Activated naive CD8-positive, alpha-beta T cell treated with anti-CD3 and anti-CD28 coated beads, Interleukin-2, amount 50 U/mL, for 24 hours (primary cell): Measurements from ENCODE around the gene HCN2.
A peak's percentile ranks its signal among the peaks of the same experiment; 100 is the strongest.
"Not testable (repeated sequence)": the region's sequence is repeated elsewhere in the genome, so short reads cannot be mapped to it uniquely, and the experiment has no call there.

Experiments
- ATAC-seq: fragments of 150-1000 bp; cut with Tn5 transposase; one replicate; pipeline ENCODE4 v1.10.0; 2021
- DNase-seq: peaks from one replicate; pipeline ENCODE4 v3.0.0; 2021
- H3K27ac Mint-ChIP-seq: one replicate; pipeline ENCODE4 v1.8.0; 2021; ENCODE audit warnings: mild to moderate bottlenecking, mixed read lengths
- H3K27me3 Mint-ChIP-seq: one replicate; pipeline ENCODE4 v1.8.0; 2021; ENCODE audit warnings: mixed read lengths
- H3K36me3 Mint-ChIP-seq: one replicate; pipeline ENCODE4 v1.8.0; 2021; ENCODE audit warnings: low read depth, mixed read lengths
- H3K4me1 Mint-ChIP-seq: one replicate; pipeline ENCODE4 v1.8.0; 2021; ENCODE audit warnings: mixed read lengths
- H3K4me3 Mint-ChIP-seq: one replicate; pipeline ENCODE4 v1.8.0; 2021; ENCODE audit warnings: mild to moderate bottlenecking, moderate library complexity, mixed read lengths
- H3K9me3 Mint-ChIP-seq: one replicate; pipeline ENCODE4 v1.8.0; 2021; ENCODE audit warnings: mixed read lengths

Gene HCN2

DNA sequence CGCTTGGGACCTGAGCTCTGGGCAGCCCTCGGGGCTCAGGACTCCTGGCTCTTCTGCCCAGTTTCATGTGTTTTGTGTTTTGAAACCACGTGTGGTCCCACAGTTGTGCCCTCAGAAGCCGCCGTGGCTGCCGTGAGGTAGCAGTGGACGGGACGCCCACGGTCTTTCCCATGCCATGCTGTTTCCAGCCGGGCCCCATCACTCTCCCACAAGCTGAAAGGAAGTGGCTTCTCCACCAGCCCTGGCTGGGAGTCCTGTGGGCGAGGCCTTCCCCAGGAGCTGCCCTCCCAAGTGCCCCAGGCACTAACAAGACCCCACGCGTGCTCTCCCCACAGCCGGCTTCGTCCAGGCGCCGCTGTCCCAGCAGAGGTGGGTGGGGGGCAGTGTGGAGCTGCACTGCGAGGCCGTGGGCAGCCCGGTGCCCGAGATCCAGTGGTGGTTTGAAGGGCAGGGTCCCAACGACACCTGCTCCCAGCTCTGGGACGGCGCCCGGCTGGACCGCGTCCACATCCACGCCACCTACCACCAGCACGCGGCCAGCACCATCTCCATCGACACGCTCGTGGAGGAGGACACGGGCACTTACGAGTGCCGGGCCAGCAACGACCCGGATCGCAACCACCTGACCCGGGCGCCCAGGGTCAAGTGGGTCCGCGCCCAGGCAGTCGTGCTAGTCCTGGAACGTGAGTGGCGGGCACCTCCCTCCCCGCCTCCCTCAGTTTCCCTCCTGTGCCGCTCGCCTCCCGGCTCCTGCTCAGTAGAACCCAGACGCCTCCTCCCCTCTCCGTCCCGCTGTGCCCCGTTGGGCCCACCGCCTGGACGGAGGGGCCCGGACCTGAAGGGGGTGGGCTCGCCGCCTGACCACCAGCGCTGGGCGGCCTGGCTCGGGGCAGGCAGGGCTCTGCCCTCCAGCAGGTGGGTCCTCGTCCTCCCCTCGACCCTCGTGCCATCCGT, 12.0 kb upstream of the HCN2 start:
- Mint-ChIP-seq H3K9me3 (no peaks in the 10 kb centered on the region), H3K4me3 (no peak overlapping the region), H3K27ac (no peak overlapping the region), H3K27me3 (no peaks in the 10 kb centered on the region), H3K36me3 (peaks cover 10% of the 10 kb centered on the region), H3K4me1 (peaks cover 28% of the 10 kb centered on the region)
- no peak for DNase-seq
- ATAC-seq: no peak

GRCh38 chr19:579111-579841, 10.4 kb upstream of the HCN2 start:
- H3K4me3 Mint-ChIP-seq: no peak overlapping the region
- no peaks in the 10 kb centered on the region for H3K9me3 Mint-ChIP-seq
- H3K27ac Mint-ChIP-seq: no peak overlapping the region
- ATAC-seq (no peak), DNase-seq (no peak)
- H3K27me3 Mint-ChIP-seq: no peaks in the 10 kb centered on the region
- peaks cover 10% of the 10 kb centered on the region for H3K36me3 Mint-ChIP-seq
- peaks cover 24% of the 10 kb centered on the region for H3K4me1 Mint-ChIP-seq

- Mint-ChIP-seq H3K27me3 (no peaks in the 10 kb centered on the region), H3K9me3 (no peaks in the 10 kb centered on the region), H3K27ac (no peak overlapping the region), H3K4me1 (peaks cover 19% of the 10 kb centered on the region), H3K4me3 (no peak overlapping the region), H3K36me3 (peaks cover 9% of the 10 kb centered on the region)
- DNase-seq: no peak
- no peak for ATAC-seq
Measured at GRCh38 chr19:579842-580155, 9.9 kb upstream of the HCN2 start.

- peaks cover 9% of the 10 kb centered on the region for H3K36me3 Mint-ChIP-seq
- DNase-seq (no peak), ATAC-seq (no peak)
- no peak overlapping the region for H3K4me3 Mint-ChIP-seq
- peaks cover 14% of the 10 kb centered on the region for H3K4me1 Mint-ChIP-seq
- H3K9me3 Mint-ChIP-seq: no peaks in the 10 kb centered on the region
- no peaks in the 10 kb centered on the region for H3K27me3 Mint-ChIP-seq
- H3K27ac Mint-ChIP-seq: no peak overlapping the region
Measured at GRCh38 chr19:580274-580835, 9.3 kb upstream of the HCN2 start.

DNA sequence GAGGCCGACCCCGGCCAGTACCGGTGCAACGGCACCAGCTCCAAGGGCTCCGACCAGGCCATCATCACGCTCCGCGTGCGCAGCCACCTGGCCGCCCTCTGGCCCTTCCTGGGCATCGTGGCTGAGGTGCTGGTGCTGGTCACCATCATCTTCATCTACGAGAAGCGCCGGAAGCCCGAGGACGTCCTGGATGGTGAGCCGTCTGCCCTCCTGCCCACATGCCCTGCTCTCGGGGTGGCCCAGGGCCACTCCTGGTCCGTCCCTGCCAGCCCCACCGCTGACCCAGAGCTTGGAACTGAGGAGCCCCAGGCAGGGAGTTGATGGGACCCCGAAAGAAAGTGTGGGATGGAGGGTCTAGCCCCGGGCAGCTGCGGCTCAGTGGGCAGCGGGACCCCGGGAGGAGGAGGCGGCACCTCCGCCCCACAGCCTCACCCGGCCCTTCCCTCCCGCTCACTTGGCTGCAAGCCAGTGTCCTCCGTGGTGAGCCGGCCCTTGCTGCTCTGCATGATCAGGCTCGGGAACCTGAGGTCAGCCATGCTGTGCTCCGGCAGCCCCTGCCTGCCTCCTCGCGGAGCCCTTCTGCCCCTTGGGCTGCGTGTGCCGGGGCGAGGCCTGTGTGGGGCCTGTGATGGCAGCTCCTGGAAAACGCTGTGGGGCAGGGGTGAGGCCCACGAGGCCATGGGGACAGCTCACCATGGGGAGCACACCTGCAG, 8.1 kb upstream of the HCN2 start:
- H3K27ac Mint-ChIP-seq: no peak overlapping the region
- H3K27me3 Mint-ChIP-seq: peaks cover 8% of the 10 kb centered on the region
- ATAC-seq (no peak), DNase-seq (no peak)
- H3K9me3 Mint-ChIP-seq: no peaks in the 10 kb centered on the region
- H3K4me3 Mint-ChIP-seq: no peak overlapping the region
- peaks cover 12% of the 10 kb centered on the region for H3K4me1 Mint-ChIP-seq
- peaks cover 9% of the 10 kb centered on the region for H3K36me3 Mint-ChIP-seq

DNA sequence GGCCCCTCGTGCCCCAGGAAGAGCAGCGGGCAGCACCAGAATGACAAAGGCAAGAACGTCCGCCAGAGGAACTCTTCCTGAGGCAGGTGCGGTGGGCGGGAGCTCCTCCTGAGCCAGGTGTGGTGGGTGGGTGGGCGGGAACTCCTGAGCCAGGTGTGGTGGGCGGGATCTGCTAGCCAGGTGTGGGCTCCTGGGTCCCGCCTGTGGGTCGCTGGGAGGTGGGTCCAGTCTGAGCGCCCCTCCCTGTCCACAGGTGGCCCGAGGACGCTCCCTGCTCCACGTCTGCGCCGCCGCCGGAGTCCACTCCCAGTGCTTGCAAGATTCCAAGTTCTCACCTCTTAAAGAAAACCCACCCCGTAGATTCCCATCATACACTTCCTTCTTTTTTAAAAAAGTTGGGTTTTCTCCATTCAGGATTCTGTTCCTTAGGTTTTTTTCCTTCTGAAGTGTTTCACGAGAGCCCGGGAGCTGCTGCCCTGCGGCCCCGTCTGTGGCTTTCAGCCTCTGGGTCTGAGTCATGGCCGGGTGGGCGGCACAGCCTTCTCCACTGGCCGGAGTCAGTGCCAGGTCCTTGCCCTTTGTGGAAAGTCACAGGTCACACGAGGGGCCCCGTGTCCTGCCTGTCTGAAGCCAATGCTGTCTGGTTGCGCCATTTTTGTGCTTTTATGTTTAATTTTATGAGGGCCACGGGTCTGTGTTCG, 7.0 kb upstream of the HCN2 start:
- Mint-ChIP-seq H3K9me3 (no peaks in the 10 kb centered on the region), H3K36me3 (peaks cover 9% of the 10 kb centered on the region)
- no peak for DNase-seq

DNA sequence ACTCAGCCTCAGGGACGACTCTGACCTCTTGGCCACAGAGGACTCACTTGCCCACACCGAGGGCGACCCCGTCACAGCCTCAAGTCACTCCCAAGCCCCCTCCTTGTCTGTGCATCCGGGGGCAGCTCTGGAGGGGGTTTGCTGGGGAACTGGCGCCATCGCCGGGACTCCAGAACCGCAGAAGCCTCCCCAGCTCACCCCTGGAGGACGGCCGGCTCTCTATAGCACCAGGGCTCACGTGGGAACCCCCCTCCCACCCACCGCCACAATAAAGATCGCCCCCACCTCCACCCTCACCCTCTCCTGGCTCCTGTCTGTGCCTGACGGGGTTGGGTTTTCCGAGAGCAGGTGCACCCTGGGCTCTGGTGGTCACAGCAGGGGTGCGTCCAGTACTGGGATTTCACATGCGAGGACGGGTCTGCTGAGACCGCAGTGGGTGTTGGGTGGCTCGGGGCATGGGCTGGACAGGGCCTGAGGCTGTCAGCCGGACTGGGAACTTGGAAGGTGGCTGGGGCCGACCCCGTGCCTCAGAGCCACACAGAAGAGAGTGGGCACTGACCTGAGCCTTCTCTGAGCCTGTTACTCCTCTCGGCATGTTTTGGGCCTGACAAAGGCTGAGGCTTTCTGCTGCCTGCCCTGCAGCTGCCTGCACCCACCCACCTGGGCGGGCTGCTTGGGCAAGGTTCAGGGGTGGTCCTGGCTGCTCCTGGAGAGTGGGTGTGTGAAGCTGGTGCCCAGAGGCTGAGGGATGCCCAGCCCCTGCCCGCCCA, 6.3 kb upstream of the HCN2 start:
- no peak for DNase-seq
- Mint-ChIP-seq H3K4me3 (no peak overlapping the region), H3K27ac (no peak overlapping the region), H3K27me3 (peaks cover 12% of the 10 kb centered on the region), H3K36me3 (peaks cover 9% of the 10 kb centered on the region), H3K4me1 (peaks cover 7% of the 10 kb centered on the region), H3K9me3 (no peaks in the 10 kb centered on the region)
- ATAC-seq: no peak

More for the DNA sequence above, 7.0 kb upstream of the HCN2 start:
- H3K27me3 Mint-ChIP-seq: peaks cover 8% of the 10 kb centered on the region
- peaks cover 6% of the 10 kb centered on the region for H3K4me1 Mint-ChIP-seq
- H3K4me3 Mint-ChIP-seq: no peak overlapping the region
- H3K27ac Mint-ChIP-seq: no peak overlapping the region
- no peak for ATAC-seq

- Mint-ChIP-seq H3K27me3 (peaks cover 16% of the 10 kb centered on the region), H3K27ac (no peak overlapping the region), H3K36me3 (peaks cover 9% of the 10 kb centered on the region), H3K4me1 (peaks cover 9% of the 10 kb centered on the region), H3K9me3 (no peaks in the 10 kb centered on the region), H3K4me3 (no peak overlapping the region)
- ATAC-seq: no peak
- no peak for DNase-seq
Measured at GRCh38 chr19:583968-584239, 5.8 kb upstream of the HCN2 start.

- peaks cover 19% of the 10 kb centered on the region for H3K27me3 Mint-ChIP-seq
- DNase-seq (peak; percentile 76), ATAC-seq (peak; percentile 67)
- H3K4me3 Mint-ChIP-seq: no peak overlapping the region
- H3K36me3 Mint-ChIP-seq: peaks cover 9% of the 10 kb centered on the region
- no peak overlapping the region for H3K27ac Mint-ChIP-seq
- H3K4me1 Mint-ChIP-seq: peaks cover 9% of the 10 kb centered on the region
- no peaks in the 10 kb centered on the region for H3K9me3 Mint-ChIP-seq
Measured at GRCh38 chr19:584240-585001, 5.3 kb upstream of the HCN2 start.

DNA sequence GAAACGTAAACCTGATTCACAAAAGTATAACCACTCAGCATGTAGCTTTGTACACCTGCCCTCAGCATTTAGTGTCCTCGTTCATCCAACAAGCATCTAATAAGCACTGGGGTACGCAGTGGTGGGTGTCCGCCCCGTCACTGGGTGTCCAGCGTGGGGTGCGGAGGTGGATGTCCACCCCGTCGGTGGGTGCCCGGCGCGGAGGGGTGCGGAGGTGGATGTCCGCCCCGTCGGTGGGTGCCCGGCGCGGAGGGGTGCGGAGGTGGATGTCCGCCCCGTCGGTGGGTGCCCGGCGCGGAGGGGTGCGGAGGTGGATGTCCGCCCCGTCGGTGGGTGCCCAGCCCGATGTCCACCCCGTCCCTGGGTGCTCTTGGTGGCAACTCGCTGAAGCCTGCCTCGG, 4.5 kb upstream of the HCN2 start:
- H3K27ac Mint-ChIP-seq, H3K4me3 Mint-ChIP-seq, H3K36me3 Mint-ChIP-seq, H3K9me3 Mint-ChIP-seq, ATAC-seq, H3K4me1 Mint-ChIP-seq, DNase-seq: not testable (repeated sequence)
- H3K27me3 Mint-ChIP-seq: peaks cover 19% of the 10 kb centered on the region

DNA sequence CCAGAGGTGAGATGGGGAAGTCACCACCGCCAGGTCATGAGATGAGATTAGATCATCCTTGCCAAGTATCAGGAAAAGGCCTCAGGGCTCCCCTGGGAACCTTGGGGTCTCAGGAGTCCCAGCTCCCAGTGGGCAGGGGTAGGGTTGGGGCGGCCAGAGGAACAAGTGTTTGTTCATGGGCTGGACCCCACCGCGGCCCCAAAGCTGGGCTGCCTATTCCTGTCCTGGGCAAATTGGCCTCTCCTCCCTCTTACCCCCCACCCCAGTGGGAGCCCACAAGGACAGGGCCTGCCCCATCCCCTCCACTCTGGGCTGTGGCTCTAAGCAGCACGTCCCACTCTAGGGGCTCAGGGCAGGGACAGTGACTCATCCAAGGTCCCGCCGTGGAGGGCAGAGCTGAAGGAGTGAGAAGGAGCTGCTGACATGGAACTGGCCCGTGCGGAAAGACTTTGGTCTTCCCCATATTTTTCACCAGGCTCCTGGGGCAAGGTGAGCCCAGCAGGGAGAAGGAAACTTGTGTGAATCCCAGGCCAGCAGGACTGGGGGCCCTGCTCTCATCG, 4.0 kb upstream of the HCN2 start:
- peaks cover 9% of the 10 kb centered on the region for H3K4me1 Mint-ChIP-seq
- no peak for ATAC-seq
- DNase-seq: no peak
- no peak overlapping the region for H3K4me3 Mint-ChIP-seq
- peaks cover 19% of the 10 kb centered on the region for H3K27me3 Mint-ChIP-seq
- H3K36me3 Mint-ChIP-seq: peaks cover 6% of the 10 kb centered on the region
- no peaks in the 10 kb centered on the region for H3K9me3 Mint-ChIP-seq
- H3K27ac Mint-ChIP-seq: no peak overlapping the region

DNA sequence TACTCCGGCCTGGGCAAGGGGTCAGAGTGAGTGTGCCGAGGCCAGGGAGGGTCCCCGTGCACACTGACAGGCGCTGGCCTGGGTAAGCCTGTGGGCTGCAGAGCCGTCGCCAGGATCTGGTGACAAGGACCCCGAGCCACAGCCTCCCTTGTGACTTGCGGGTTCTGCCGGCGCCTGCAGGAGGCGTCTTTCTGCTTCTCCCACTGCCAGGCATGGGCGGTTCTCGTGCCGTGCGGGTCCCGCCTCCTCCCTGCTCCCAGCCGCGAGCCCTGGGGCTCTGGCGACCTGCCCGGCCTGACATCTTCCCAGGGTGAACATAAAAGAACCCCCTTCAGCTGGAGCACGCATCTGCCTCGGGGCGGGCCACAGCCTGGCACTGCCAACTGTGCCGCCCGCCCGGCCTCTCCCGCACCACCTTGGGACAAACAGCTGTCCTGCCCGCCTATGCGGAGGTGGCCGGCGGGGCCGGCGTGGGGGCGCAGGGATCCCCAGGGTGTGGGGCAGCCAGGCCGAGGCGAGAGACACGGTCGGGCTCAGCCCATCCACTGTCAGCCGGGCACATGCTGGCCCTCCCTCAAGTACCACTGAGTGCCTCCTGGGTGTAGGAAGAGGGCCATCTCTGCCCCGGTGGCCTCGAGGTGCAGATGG, 1.5 kb upstream of the HCN2 start:
- Mint-ChIP-seq H3K4me1 (peaks cover 9% of the 10 kb centered on the region), H3K36me3 (no peaks in the 10 kb centered on the region), H3K27ac (no peak overlapping the region), H3K27me3 (peaks cover 27% of the 10 kb centered on the region), H3K9me3 (no peaks in the 10 kb centered on the region), H3K4me3 (no peak overlapping the region)
- peak; percentile 58 for ATAC-seq
- peak; percentile 76 for DNase-seq
